Thyroid gland (tissue), 4 donors: ENCODE data around the gene HPN. TPM values are rescaled to one million over a fixed set of nuclear protein-coding genes. Genes with fewer than 3 reads are reported as not detected.

Experiments used
- DNase-seq, 2 donors: peaks; one replicate each; pipeline ENCODE4 v3.0.0-alpha.2; 2019
- H3K27ac ChIP-seq, 3 donors: fragments of 200-600 bp; sonication (generic); 1 replicate in 2 of 3; 2 replicates in 1 of 3; pipeline ENCODE4 v1.5.1; 2016 to 2019; ENCODE audit warnings: mild to moderate bottlenecking in 1 of 3, moderate library complexity in 1 of 3
- H3K27me3 ChIP-seq: fragments of 200-600 bp; sonication (generic); one replicate; pipeline ENCODE4 v1.5.1; 2019
- H3K36me3 ChIP-seq, 2 donors: fragments of 200-600 bp; sonication (generic); one replicate each; pipeline ENCODE4 v1.5.1; 2016 to 2019
- H3K4me1 ChIP-seq, 2 donors: fragments of 200-600 bp; sonication (generic); one replicate each; pipeline ENCODE4 v1.5.1; 2017 to 2019
- H3K4me3 ChIP-seq, 3 donors: fragments of 200-600 bp; sonication (generic); replicated peaks in 1 of 3; 1 replicate in 2 of 3; 2 replicates in 1 of 3; pipeline ENCODE4 v1.5.1; 2016; ENCODE audit warnings: mild to moderate bottlenecking in 1 of 3
- H3K9me3 ChIP-seq: fragments of 200-600 bp; sonication (generic); one replicate; pipeline ENCODE4 v1.5.1; 2017
- CTCF ChIP-seq, 6 experiments: fragments of 200-600 bp in 3 of 6; fragments of 450-650 bp in 3 of 6; sonication (generic) in 3 of 6; IDR thresholded peaks; one replicate each; pipeline ENCODE4 v1.5.1; 2016 to 2019; ENCODE audit warnings: antibody characterized with exemption in 6 of 6, mild to moderate bottlenecking in 2 of 6, inconsistent platforms in 1 of 6, moderate library complexity in 1 of 6
- POLR2A ChIP-seq, 2 donors: fragments of 450-650 bp; IDR thresholded peaks; one replicate each; pipeline ENCODE4 v1.6.1; 2017; ENCODE audit warnings: antibody characterized with exemption in 2 of 2, mild to moderate bottlenecking in 2 of 2, moderate library complexity in 1 of 2
- WGBS, 2 donors: methylation state at CpG; one replicate each; pipeline ENCODE4 v1.1.5; 2017; 5-methylcytosine and 5-hydroxymethylcytosine counted together
- intact Hi-C: fragments of 100-400 bp; cut with DNase I; formaldehyde crosslinking; loops from one replicate; pipeline ENCODE4 v1.15.1; 2023
- total RNA-seq, 4 donors: library from RNA; depleted of rRNA; stranded (reverse); fragments of >200 nt; gene quantifications; one replicate each; pipeline ENCODE4 v1.2.3, GENCODE V29; 2016

HPN gene
- total RNA-seq, 4 donors from 2014 or later: 16.3 to 19.3 (median 17.9) TPM

- Histone ChIP-seq H3K27me3 (no peaks in the 10 kb centered on the region), H3K4me3 (no peak overlapping the region), H3K27ac (no peak overlapping the region), H3K36me3 (no peaks in the 10 kb centered on the region), H3K4me1 (no peaks in the 10 kb centered on the region), H3K9me3 (no peaks in the 10 kb centered on the region)
- DNase-seq: no peak
- TF ChIP-seq POLR2A (IDR thresholded peaks at IDR 0.05) (no peak), CTCF (IDR thresholded peaks at IDR 0.05) (no peak)
- intact Hi-C loops: no loop called here
- 96 to 97% methylated on average over 6 of the region's 6 CpGs for WGBS, 2 donors
Observed at GRCh38 chr19:35105047-35105410, 63.5 kb downstream of the HPN start.

- no peaks in the 10 kb centered on the region for H3K36me3 ChIP-seq
- no peaks in the 10 kb centered on the region for H3K4me1 ChIP-seq
- no peak overlapping the region for H3K27ac ChIP-seq
- TF ChIP-seq POLR2A (IDR thresholded peaks at IDR 0.05) (no peak), CTCF (IDR thresholded peaks at IDR 0.05) (no peak)
- intact Hi-C loops: no loop called here
- no peak for DNase-seq
- no peaks in the 10 kb centered on the region for H3K27me3 ChIP-seq
- no peaks in the 10 kb centered on the region for H3K9me3 ChIP-seq
- 86 to 89% methylated on average over 30 of the region's 30 CpGs for WGBS, 2 donors
- no peak overlapping the region for H3K4me3 ChIP-seq
Observed at GRCh38 chr19:35105411-35106290, 64.1 kb downstream of the HPN start.

- no peaks in the 10 kb centered on the region for H3K36me3 ChIP-seq
- no peak for DNase-seq
- no peaks in the 10 kb centered on the region for H3K27me3 ChIP-seq
- no peaks in the 10 kb centered on the region for H3K4me1 ChIP-seq
- intact Hi-C loops: no loop called here
- 91 to 98% methylated on average over 7 to 9 of the region's 9 CpGs for WGBS, 2 donors
- H3K9me3 ChIP-seq: no peaks in the 10 kb centered on the region
- no peak overlapping the region for H3K27ac ChIP-seq
- TF ChIP-seq CTCF (IDR thresholded peaks at IDR 0.05) (no peak), POLR2A (IDR thresholded peaks at IDR 0.05) (no peak)
- no peak overlapping the region for H3K4me3 ChIP-seq
Observed at GRCh38 chr19:35106291-35106583, 64.7 kb downstream of the HPN start.

- no peaks in the 10 kb centered on the region for H3K27me3 ChIP-seq
- no peaks in the 10 kb centered on the region for H3K36me3 ChIP-seq
- no peaks in the 10 kb centered on the region for H3K4me1 ChIP-seq
- DNase-seq: no peak
- WGBS, 2 donors: 45 to 90% methylated on average over 1 to 2 of the region's 2 CpGs
- H3K27ac ChIP-seq: no peak overlapping the region
- intact Hi-C loops: no loop called here
- H3K9me3 ChIP-seq: no peaks in the 10 kb centered on the region
- TF ChIP-seq POLR2A (IDR thresholded peaks at IDR 0.05) (no peak), CTCF (IDR thresholded peaks at IDR 0.05) (no peak)
- H3K4me3 ChIP-seq: no peak overlapping the region
Observed at GRCh38 chr19:35106898-35107541, 65.5 kb downstream of the HPN start.

- intact Hi-C loops: no loop called here
- no peaks in the 10 kb centered on the region for H3K36me3 ChIP-seq
- no peaks in the 10 kb centered on the region for H3K27me3 ChIP-seq
- no peak for TF ChIP-seq CTCF (IDR thresholded peaks at IDR 0.05)
- TF ChIP-seq POLR2A (IDR thresholded peaks at IDR 0.05): no peak
- H3K9me3 ChIP-seq: no peaks in the 10 kb centered on the region
- no peaks in the 10 kb centered on the region for H3K4me1 ChIP-seq
- no peak overlapping the region for H3K4me3 ChIP-seq
- 43 to 45% methylated on average over 4 to 5 of the region's 5 CpGs for WGBS, 2 donors
- H3K27ac ChIP-seq: no peak overlapping the region
- no peak for DNase-seq
Observed at GRCh38 chr19:35107545-35107944, 66.0 kb downstream of the HPN start.
